K562 (cell line): ENCODE results near the gene CNN3. TPM values are rescaled to one million over a fixed set of nuclear protein-coding genes. Genes with fewer than 3 reads are reported as not detected.
A peak's percentile ranks its signal among the peaks of the same experiment; 100 is the strongest.

Experiments used
- ATAC-seq: fragments of 200-7000 bp; cut with Tn5 transposase; 3 replicates; pipeline ENCODE4 v1.9.1; 2020; ENCODE audit warnings: moderate library complexity
- BruUV-seq: library from RNA; stranded (reverse); fragments of 400-500 nt; replicated peaks from 2 replicates; lab custom pipeline; 2021; lab: Mats Ljungman, UMichigan
- CTCF ChIA-PET: fragments of 300-600 bp; formaldehyde crosslinking; extraction: SDS; loops from one replicate; lab custom pipeline; 2021; ENCODE audit warnings: low intra/inter-chr PET ratio; lab: Yijun Ruan, JAX
- POLR2A ChIA-PET: fragments of 300-600, 350-650 bp; sonication (Branson Sonifier 250); formaldehyde crosslinking; extraction: SDS; loops from one replicate; lab custom pipeline; 2021; ENCODE audit warnings: antibody characterized with exemption, inconsistent platforms; lab: Yijun Ruan, JAX
- DNase-seq, 4 experiments: peaks; one replicate each; pipeline versions ENCODE4 v3.0.0 to v3.0.0-alpha.2; 2011 to 2018; ENCODE audit warnings: low spot score in 3 of 4, mixed read lengths in 3 of 4; ENCODE audit errors: extremely low read depth in 1 of 4
- FAIRE-seq: peaks from 2 replicates; lab custom pipeline; 2011; peaks lifted over from hg19 to GRCh38; lab: Jason Lieb, UNC
- H2AFZ ChIP-seq: 2 replicates; pipeline ENCODE4 v1.6.0; 2011; ENCODE audit warnings: low read depth, low read length, control low read depth, inconsistent platforms
- H3K27ac ChIP-seq: fragments of 200-600 bp; 3 replicates; pipeline ENCODE4 v1.8.0; 2011; ENCODE audit warnings: low read depth, mild to moderate bottlenecking, control low read depth, inconsistent platforms, low read length, moderate library complexity, mixed read lengths; ENCODE audit errors: extremely low read depth
- H3K27me3 ChIP-seq, 2 experiments: fragments of 300-600 bp in 1 of 2; 2 replicates in 1 of 2; 3 replicates in 1 of 2; pipeline versions ENCODE4 v1.6.0 to v1.8.0; 2011; ENCODE audit warnings: inconsistent platforms in 2 of 2, low read length in 2 of 2, mild to moderate bottlenecking in 1 of 2, mixed read lengths in 1 of 2, moderate library complexity in 1 of 2; ENCODE audit not compliant: control insufficient read depth in 2 of 2, insufficient read depth in 2 of 2
- H3K36me3 ChIP-seq: fragments of 300-600 bp; 3 replicates; pipeline ENCODE4 v1.8.0; 2011; ENCODE audit warnings: mild to moderate bottlenecking, low read length, inconsistent platforms; ENCODE audit not compliant: control insufficient read depth, insufficient read depth
- H3K4me1 ChIP-seq, 2 experiments: fragments of 200-600 bp in 1 of 2; replicated peaks in 1 of 2; 2 replicates in 1 of 2; 3 replicates in 1 of 2; pipeline versions ENCODE4 v1.5.1 to v1.8.0; 2011; ENCODE audit warnings: inconsistent platforms in 2 of 2, low read length in 2 of 2, mild to moderate bottlenecking in 1 of 2, mixed read lengths in 1 of 2, moderate library complexity in 1 of 2; ENCODE audit not compliant: control insufficient read depth in 2 of 2, insufficient read depth in 2 of 2
- H3K4me2 ChIP-seq: 2 replicates; pipeline ENCODE4 v1.6.1; 2011; ENCODE audit warnings: low read length, control low read depth, inconsistent platforms, mixed read lengths; ENCODE audit not compliant: insufficient read depth
- H3K4me3 ChIP-seq: fragments of 200-600 bp; sonication (generic), shearing (Covaris generic); 2 replicates; pipeline ENCODE4 v1.5.1; 2016; ENCODE audit warnings: control low read depth, inconsistent platforms
- H3K79me2 ChIP-seq: fragments of 200-600 bp; 3 replicates; pipeline ENCODE4 v1.8.0; 2011; ENCODE audit warnings: low read length, inconsistent platforms; ENCODE audit not compliant: control insufficient read depth, insufficient read depth
- H3K9ac ChIP-seq, 2 experiments: 2 replicates each; pipeline versions ENCODE4 v1.6.0 to v1.6.1; 2011; ENCODE audit warnings: low read depth in 2 of 2, low read length in 2 of 2, control low read depth in 1 of 2, inconsistent platforms in 1 of 2, mild to moderate bottlenecking in 1 of 2, mixed read lengths in 1 of 2; ENCODE audit not compliant: insufficient read depth in 1 of 2
- H3K9me1 ChIP-seq: one replicate; pipeline ENCODE4 v1.6.0; 2011; ENCODE audit warnings: inconsistent platforms, mild to moderate bottlenecking, low read length, moderate library complexity; ENCODE audit not compliant: control insufficient read depth, insufficient read depth
- H3K9me3 ChIP-seq: replicated peaks from 2 replicates; pipeline ENCODE4 v1.5.1; 2011; ENCODE audit warnings: low read depth, low read length, inconsistent platforms; ENCODE audit not compliant: control insufficient read depth, insufficient read depth
- H4K20me1 ChIP-seq: replicated peaks from 2 replicates; pipeline ENCODE4 v1.6.1; 2011; ENCODE audit warnings: low read length, inconsistent platforms, mixed read lengths; ENCODE audit not compliant: control insufficient read depth, insufficient read depth
- HES1 ChIP-seq: fragments of 450-650 bp; IDR thresholded peaks from 2 replicates; pipeline ENCODE4 v1.6.1; 2016; ENCODE audit warnings: low read depth, mild to moderate bottlenecking, moderate library complexity
- JUND ChIP-seq, 2 experiments: IDR thresholded peaks; 2 replicates in 1 of 2; 3 replicates in 1 of 2; pipeline ENCODE4 v1.6.1; 2011; ENCODE audit warnings: borderline replicate concordance in 2 of 2, low read depth in 2 of 2, low read length in 2 of 2, improper control_type of control experiment in 1 of 2, missing biosample characterization in 1 of 2, missing genetic modification characterization in 1 of 2, missing genetic modification reagents in 1 of 2
- PTTG1 ChIP-seq: fragments of 450-650 bp; IDR thresholded peaks from 2 replicates; pipeline ENCODE4 v1.6.1; 2016; ENCODE audit warnings: low read depth, mild to moderate bottlenecking, missing genetic modification characterization, missing compliant biosample characterization
- ZNF143 ChIP-seq: sonication (generic); formaldehyde crosslinking; IDR thresholded peaks from 2 replicates; pipeline ENCODE4 v1.9.0; 2022; ENCODE audit warnings: mild to moderate bottlenecking, missing genetic modification reagents
- ZNF785 ChIP-seq: fragments of 250-450 bp; sonication (Bioruptor Pico); IDR thresholded peaks from 2 replicates; pipeline ENCODE4 v1.4.0; 2020; ENCODE audit warnings: mild to moderate bottlenecking
- WGBS: fragments of 100-300 bp; shearing (Covaris generic); methylation state at CpG from one replicate; pipeline ENCODE4 v1.1.6; 2016; ENCODE audit warnings: low coverage, mixed read lengths; ENCODE audit not compliant: insufficient coverage; ENCODE audit errors: missing lambda C conversion rate; 5-methylcytosine and 5-hydroxymethylcytosine counted together
- in situ Hi-C: fragments of 300-500 bp; cut with MboI; formaldehyde crosslinking; loops from 4 replicates; pipeline ENCODE4 v1.15.0; 2018; ENCODE audit warnings: inconsistent platforms, mixed read lengths
- intact Hi-C: fragments of 100-400 bp; cut with micrococcal nuclease; formaldehyde crosslinking; loops from 2 replicates; pipeline ENCODE4 v1.14.2; 2022
- polyA plus RNA-seq, 8 experiments: library from polyadenylated mRNA; depleted of rRNA in 4 of 8; stranded (reverse) in 5 of 8; unstranded in 3 of 8; fragments of >200 nt; fragmentation: Nextera tagmentation in 2 of 8; fragmentation: Illumina TruSeq in 1 of 8; extraction: Ambion mirVana in 2 of 8; extraction: Trizol in 1 of 8; gene quantifications; 2 replicates each; pipeline versions ENCODE4 v1.2.1 to v1.2.3, GENCODE V29; 2011 to 2014; ENCODE audit warnings: inconsistent platforms in 1 of 8, missing spikeins in 1 of 8
- total RNA-seq, 7 experiments: library from RNA; depleted of rRNA in 6 of 7; stranded (reverse); fragments of >200 nt in 6 of 7; fragmentation: Illumina TruSeq in 2 of 7; extraction: Trizol in 2 of 7; gene quantifications; 2 replicates each; pipeline versions ENCODE4 v1.2.1 to v1.2.3, GENCODE V29; 2011 to 2021; ENCODE audit warnings: low replicate concordance in 1 of 7
- TF ChIP-seq, protein P1 (sequence below): fragments of 250-450 bp; sonication (Bioruptor Pico); IDR thresholded peaks from 2 replicates; pipeline ENCODE4 v1.5.0; 2021; ENCODE audit warnings: mild to moderate bottlenecking, moderate library complexity

The CNN3 gene
- total and polyA plus RNA-seq, 9 of the 15 experiments (the other 6 are each of a cell fraction or from before 2014, with no cell fraction given): 0.06 to 0.62 (median 0.18) TPM; not detected in 4

- TF ChIP-seq HES1 (no peak), JUND (IDR thresholded peaks at IDR 0.05; ENCODE audit: borderline replicate concordance, low read depth, low read length) (no peak), JUND (tag; IDR thresholded peaks at IDR 0.05; ENCODE audit: borderline replicate concordance, low read depth, low read length) (no peak), ZNF785 (CRISPR knock-in tag) (no peak), ZNF143 (no peak), PTTG1 (no peak)
Observed at GRCh38 chr1:94855307-94855700, 71.6 kb downstream of the CNN3 start (continued).

DNA sequence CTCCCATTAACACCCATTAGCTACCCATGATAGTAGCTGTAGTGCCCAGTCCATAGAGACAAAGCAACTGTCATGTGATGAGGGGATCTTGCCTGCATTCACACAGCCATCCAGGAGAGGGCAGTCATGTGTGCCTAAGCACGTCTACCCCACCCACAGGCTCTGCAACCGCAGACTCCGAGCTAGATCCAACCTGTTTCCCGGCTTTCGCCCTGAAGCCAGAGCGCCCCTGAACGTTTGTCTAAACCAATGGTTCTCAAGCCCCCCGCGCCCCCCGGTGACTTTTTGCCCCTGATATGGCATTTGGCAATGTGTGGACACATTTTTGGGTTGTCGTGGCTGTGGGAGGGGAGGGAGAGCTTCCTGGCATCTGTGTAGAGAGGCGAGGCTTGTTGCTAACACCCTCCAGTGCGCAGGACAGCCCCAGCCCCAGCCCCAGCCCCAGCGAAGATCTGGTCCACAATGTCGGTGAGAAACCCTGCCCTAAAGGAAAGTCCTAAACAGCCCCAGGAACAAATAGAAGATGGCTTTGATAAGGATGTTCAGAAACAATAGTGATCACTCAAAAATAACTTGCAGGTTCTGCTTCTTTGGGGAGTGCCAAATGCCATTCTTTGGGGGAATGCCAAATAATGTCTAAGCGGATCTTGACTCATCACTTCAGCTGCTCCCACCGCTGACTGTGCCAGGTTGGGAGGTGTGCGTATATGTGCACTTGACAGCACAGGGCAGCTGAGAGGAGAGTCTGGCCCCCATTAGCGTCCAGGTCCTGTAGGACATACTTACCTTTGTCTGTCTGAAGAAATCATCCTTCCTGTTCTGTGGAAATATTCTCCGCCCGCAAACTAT is 72.2 kb downstream of the CNN3 start:
- no peaks in the 10 kb centered on the region for H3K9me1 ChIP-seq
- peaks cover 3 to 5% of the 10 kb centered on the region in 2 experiments; a peak in 4 of 5 replicates for H3K27me3 ChIP-seq
- peak; percentile 85 to 87 (median 86) for DNase-seq
- BruUV-seq: no TSS peak
- in situ Hi-C loops: loop anchor here (5.0 to 10.0 kb wide), 2 partner anchors 188 to 390 kb away; no protein-coding TSS in a partner anchor
- H3K36me3 ChIP-seq: no peaks in the 10 kb centered on the region
- peak; percentile 99 for ATAC-seq
- 2% methylated on average over 21 of the region's 21 CpGs for WGBS
- H3K9ac ChIP-seq: peak overlapping the region in 1 of 2 experiments; percentile 78; a peak in 1 of 4 replicates
- intact Hi-C loops: loop anchor here (1.0 kb wide), 2 partner anchors 189 to 380 kb away; partner anchors contain the start of gene RWDD3
- CTCF ChIA-PET: interaction anchor here (0.6 to 3.4 kb wide), 6 partner anchors 184 to 810 kb away, joined by 3 to 25 read pairs (median 4); no protein-coding TSS in a partner anchor
- no peaks in the 10 kb centered on the region for H3K79me2 ChIP-seq
- FAIRE-seq: peak; percentile 99
- peak overlapping the region; percentile 28 for H3K4me3 ChIP-seq
- peak overlapping the region; percentile 73 for H2AFZ ChIP-seq
- H3K9me3 ChIP-seq: no peaks in the 10 kb centered on the region
- POLR2A ChIA-PET: interaction anchor here (0.7 to 1.2 kb wide), 10 partner anchors 8 to 867 kb away, joined by 3 to 5 read pairs (median 4); partner anchors contain the start of gene RWDD3
- H3K4me2 ChIP-seq: peak overlapping the region; percentile 72
- H3K27ac ChIP-seq: no peak overlapping the region
- no peaks in the 10 kb centered on the region for H4K20me1 ChIP-seq
- no peaks in the 10 kb centered on the region; a peak in 1 of 5 replicates for H3K4me1 ChIP-seq
- TF ChIP-seq, protein P1, sequence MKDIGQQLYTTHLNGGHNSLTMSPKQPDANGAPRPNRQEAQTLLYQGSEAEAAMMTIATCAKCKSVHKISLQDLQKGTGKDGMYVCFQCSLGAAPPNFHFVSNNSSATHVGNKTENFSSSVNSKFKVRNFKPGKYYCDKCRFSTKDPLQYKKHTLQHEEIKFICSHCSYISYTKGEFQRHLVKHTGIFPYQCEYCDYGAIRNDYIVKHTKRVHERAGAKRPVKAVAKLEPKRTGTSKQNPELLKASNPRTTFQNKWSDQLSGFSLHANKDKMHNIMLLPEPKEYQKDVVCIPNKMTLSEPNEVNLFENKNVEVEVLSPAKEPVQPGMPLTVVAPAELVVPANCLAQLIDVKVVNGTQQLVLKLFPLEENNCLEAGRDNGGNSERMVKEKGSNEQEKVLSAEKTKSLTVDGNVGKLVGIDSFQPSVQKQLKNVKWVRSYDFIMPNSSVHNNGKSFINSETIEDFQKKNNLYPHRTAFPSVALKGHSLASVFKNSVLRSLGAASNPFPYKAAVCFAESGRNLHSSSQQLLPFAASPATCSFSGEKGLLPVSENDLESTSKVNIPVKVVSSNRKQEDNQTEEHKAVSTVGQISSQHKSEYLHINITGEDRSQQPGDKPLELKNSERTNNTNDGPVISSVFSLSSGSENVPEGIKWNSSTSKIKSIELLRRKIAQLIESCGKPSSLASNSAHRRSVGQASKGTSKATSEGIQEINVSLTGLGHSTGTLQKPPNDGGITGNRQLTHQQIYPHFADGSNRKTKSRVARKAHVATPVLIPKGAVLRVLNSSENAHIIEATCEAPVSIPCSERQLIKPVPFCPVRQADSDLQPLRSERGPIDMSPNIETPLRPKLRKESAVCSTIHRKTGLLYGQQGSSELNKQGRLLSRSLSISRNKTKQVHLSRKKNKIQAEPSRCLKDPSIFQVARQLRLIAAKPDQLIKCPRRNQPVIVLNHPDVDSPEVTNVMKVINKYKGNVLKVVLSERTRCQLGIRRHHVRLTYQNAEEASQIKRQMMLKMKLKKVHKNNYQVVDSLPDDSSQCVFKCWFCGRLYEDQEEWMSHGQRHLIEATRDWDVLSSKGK (CRISPR knock-in tag): no peak
